ENCODE measurements around the gene CYTH1. TPM values are rescaled to one million over a fixed set of nuclear protein-coding genes. Genes with fewer than 3 reads are reported as not detected.

Gene CYTH1
- total RNA-seq, 2 experiments from 2014 or later = 521 to 525 TPM

GRCh38 chr17:78766743-78767294 is 15.3 kb downstream of the CYTH1 start:
- no peak overlapping the region for H3K4me3 Mint-ChIP-seq
- no peaks in the 10 kb centered on the region for H3K9me3 Mint-ChIP-seq
- Histone ChIP-seq H3K27ac (ENCODE audit: low read depth in 1 of 2, low read length in 2 of 2) (peak overlapping the region; percentile 18 to 48), H3K4me1 (ENCODE audit: insufficient read depth, low read length) (peaks cover 98% of the 10 kb centered on the region), H3K4me3 (ENCODE audit: low read length) (peak overlapping the region; percentile 6), H3K27me3 (ENCODE audit: control insufficient read depth in 1 of 2, insufficient read depth in 2 of 2, low read length in 2 of 2) (no peaks in the 10 kb centered on the region), H3K9me3 (ENCODE audit: control insufficient read depth in 1 of 2, insufficient read depth in 1 of 2, low read length in 2 of 2) (no peaks in the 10 kb centered on the region), H3K36me3 (ENCODE audit: insufficient read depth, low read length) (peaks cover 41% of the 10 kb centered on the region)
- DNase-seq (no peak), ATAC-seq (ENCODE audit: poor library complexity) (peak; percentile 33)
- ChIA-PET CTCF (interaction anchor here (0.8 to 1.4 kb wide), 4 partner anchors 14 to 30 kb away, joined by 3 to 4 read pairs (median 3); no protein-coding TSS in a partner anchor), POLR2A (interaction anchor here (0.8 to 11.1 kb wide), 6 partner anchors 7 to 38 kb away, joined by 4 to 106 read pairs (median 9); no protein-coding TSS in a partner anchor)
- no peak overlapping the region for H3K27ac Mint-ChIP-seq
- intact Hi-C loops (cut with DNase I, micrococcal nuclease) = no loop called here
- peaks cover 27% of the 10 kb centered on the region for H3K36me3 Mint-ChIP-seq (ENCODE audit: low read depth)
- no peaks in the 10 kb centered on the region for H3K27me3 Mint-ChIP-seq
- H3K4me1 Mint-ChIP-seq (ENCODE audit: low read depth) = peaks cover 29% of the 10 kb centered on the region
- TF ChIP-seq CTCF (IDR thresholded peaks at IDR 0.05) = no peak

- Histone ChIP-seq H3K36me3 (ENCODE audit: insufficient read depth, low read length) (peaks cover 41% of the 10 kb centered on the region), H3K27me3 (ENCODE audit: control insufficient read depth in 1 of 2, insufficient read depth in 2 of 2, low read length in 2 of 2) (no peaks in the 10 kb centered on the region), H3K4me3 (ENCODE audit: low read length) (no peak overlapping the region), H3K9me3 (ENCODE audit: control insufficient read depth in 1 of 2, insufficient read depth in 1 of 2, low read length in 2 of 2) (no peaks in the 10 kb centered on the region), H3K27ac (ENCODE audit: low read depth in 1 of 2, low read length in 2 of 2) (peak overlapping the region; percentile 18 to 25), H3K4me1 (ENCODE audit: insufficient read depth, low read length) (peaks cover 98% of the 10 kb centered on the region)
- intact Hi-C loops (cut with DNase I, micrococcal nuclease) = no loop called here
- Mint-ChIP-seq H3K27me3 (no peaks in the 10 kb centered on the region), H3K4me1 (ENCODE audit: low read depth) (peaks cover 31% of the 10 kb centered on the region), H3K36me3 (ENCODE audit: low read depth) (peaks cover 23% of the 10 kb centered on the region), H3K4me3 (no peak overlapping the region), H3K27ac (no peak overlapping the region), H3K9me3 (no peaks in the 10 kb centered on the region)
- ATAC-seq (ENCODE audit: poor library complexity) = no peak
- TF ChIP-seq CTCF (IDR thresholded peaks at IDR 0.05) = no peak
- CTCF ChIA-PET = interaction anchor here (0.8 to 1.4 kb wide), 5 partner anchors 12 to 30 kb away, joined by 3 to 4 read pairs (median 3); no protein-coding TSS in a partner anchor
- POLR2A ChIA-PET = interaction anchor here (0.8 to 11.1 kb wide), 6 partner anchors 7 to 37 kb away, joined by 4 to 106 read pairs (median 9); no protein-coding TSS in a partner anchor
- DNase-seq = no peak
Measured at GRCh38 chr17:78766225-78766624, 15.8 kb downstream of the CYTH1 start.

- H3K27me3 ChIP-seq (ENCODE audit: control insufficient read depth in 1 of 2, insufficient read depth in 2 of 2, low read length in 2 of 2) = no peaks in the 10 kb centered on the region
- ATAC-seq (ENCODE audit: poor library complexity) (no peak), DNase-seq (no peak)
- no peak overlapping the region for H3K4me3 ChIP-seq (ENCODE audit: low read length)
- ChIA-PET POLR2A (interaction anchor here (0.6 to 11.1 kb wide), 7 partner anchors 6 to 99 kb away, joined by 3 to 106 read pairs (median 6); no protein-coding TSS in a partner anchor), CTCF (interaction anchor here (0.6 to 1.4 kb wide), 5 partner anchors 10 to 29 kb away, joined by 3 to 4 read pairs (median 3); no protein-coding TSS in a partner anchor)
- Mint-ChIP-seq H3K27me3 (no peaks in the 10 kb centered on the region), H3K9me3 (no peaks in the 10 kb centered on the region), H3K36me3 (ENCODE audit: low read depth) (peaks cover 23% of the 10 kb centered on the region), H3K4me1 (ENCODE audit: low read depth) (peaks cover 35% of the 10 kb centered on the region), H3K27ac (no peak overlapping the region), H3K4me3 (no peak overlapping the region)
- no peak for TF ChIP-seq CTCF (IDR thresholded peaks at IDR 0.05)
- H3K4me1 ChIP-seq (ENCODE audit: insufficient read depth, low read length) = peaks cover 98% of the 10 kb centered on the region
- intact Hi-C loops (cut with DNase I, micrococcal nuclease) = no loop called here
- H3K36me3 ChIP-seq (ENCODE audit: insufficient read depth, low read length) = peaks cover 37% of the 10 kb centered on the region
- H3K9me3 ChIP-seq (ENCODE audit: control insufficient read depth in 1 of 2, insufficient read depth in 1 of 2, low read length in 2 of 2) = no peaks in the 10 kb centered on the region
- H3K27ac ChIP-seq (ENCODE audit: low read depth in 1 of 2, low read length in 2 of 2) = peak overlapping the region; percentile 18 to 25
Measured at GRCh38 chr17:78765821-78766220, 16.3 kb downstream of the CYTH1 start.

Measured in CD4-positive, alpha-beta T cell (primary cell).